Thoracic aorta (tissue), 2 donors: ENCODE data around the gene MT4. TPM values are rescaled to one million over a fixed set of nuclear protein-coding genes. Genes with fewer than 3 reads are reported as not detected.

Experiments used
- ATAC-seq: fragments of 150-250 bp; one replicate; pipeline ENCODE4 v1.8.0; 2017; ENCODE audit warnings: low read depth; ENCODE audit not compliant: insufficient number of reproducible peaks, low FRiP score
- DNase-seq: peaks from one replicate; pipeline ENCODE4 v3.0.0-alpha.2; 2020; ENCODE audit warnings: low spot score
- H3K27ac ChIP-seq, 2 donors: fragments of 200-600 bp; sonication (generic); 1 replicate in 1 of 2; 2 replicates in 1 of 2; pipeline ENCODE4 v1.5.1; 2016; ENCODE audit warnings: mild to moderate bottlenecking in 2 of 2, moderate library complexity in 2 of 2
- H3K27me3 ChIP-seq: fragments of 200-600 bp; sonication (generic); replicated peaks from 2 replicates; pipeline ENCODE4 v1.6.0; 2016; ENCODE audit warnings: mild to moderate bottlenecking; ENCODE audit not compliant: insufficient read depth
- H3K36me3 ChIP-seq: fragments of 200-600 bp; sonication (generic); one replicate; pipeline ENCODE4 v1.5.1; 2016
- H3K4me1 ChIP-seq, 2 donors: fragments of 200-600 bp; sonication (generic); 1 replicate in 1 of 2; 2 replicates in 1 of 2; pipeline versions ENCODE4 v1.5.1 to v1.6.0; 2016; ENCODE audit warnings: low read depth in 2 of 2, mild to moderate bottlenecking in 1 of 2; ENCODE audit not compliant: control insufficient read depth in 1 of 2
- H3K4me3 ChIP-seq: fragments of 200-600 bp; sonication (generic); 2 replicates; pipeline ENCODE4 v1.5.1; 2016; ENCODE audit warnings: mild to moderate bottlenecking
- H3K9me3 ChIP-seq: fragments of 200-600 bp; sonication (generic); 2 replicates; pipeline ENCODE4 v1.5.1; 2016
- CTCF ChIP-seq: fragments of 200-600 bp; sonication (generic); IDR thresholded peaks from one replicate; pipeline ENCODE4 v1.5.1; 2019; ENCODE audit warnings: antibody characterized with exemption
- total RNA-seq, 2 donors: library from RNA; depleted of rRNA; stranded (reverse); fragments of >200 nt; gene quantifications; one replicate each; pipeline versions ENCODE4 v1.1.0 to v1.2.3, GENCODE V29; 2016

MT4 gene
- total RNA-seq, 2 donors from 2014 or later, result not detected

DNA sequence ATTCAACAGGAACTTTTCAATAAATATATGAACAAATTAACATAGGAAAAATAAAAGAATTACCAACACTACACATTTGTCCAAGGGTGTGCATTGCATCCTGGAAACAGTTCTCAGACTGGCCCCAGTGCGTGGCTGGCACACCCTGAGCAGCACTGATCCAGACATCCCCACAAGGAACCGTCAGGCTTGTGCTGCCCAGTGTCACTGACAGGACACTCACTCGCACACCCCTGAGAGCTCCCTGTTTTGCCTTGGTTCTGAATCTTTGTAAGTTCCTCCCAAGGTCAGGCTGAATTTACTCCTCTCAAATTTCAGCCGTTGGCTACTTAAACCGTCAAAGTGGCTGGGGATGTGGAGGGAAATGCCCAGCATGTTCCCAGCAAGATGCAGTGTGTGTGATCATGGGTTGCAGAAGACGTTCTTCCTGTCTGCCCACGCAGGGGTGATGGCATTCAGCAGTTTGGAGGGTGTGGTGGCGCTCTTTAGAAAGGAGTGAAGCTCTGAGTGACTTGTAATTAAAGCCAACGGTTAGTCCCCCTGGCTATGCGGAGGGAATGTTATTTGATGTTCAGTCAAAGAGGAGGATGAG is 45.2 kb downstream of the MT4 start:
- no peaks in the 10 kb centered on the region for H3K36me3 ChIP-seq
- H3K4me1 ChIP-seq, result peaks cover 29 to 47% of the 10 kb centered on the region in 2 donors
- TF ChIP-seq CTCF, result no peak
- H3K27ac ChIP-seq, result peak overlapping the region; percentile 92 to 93
- H3K4me3 ChIP-seq, result peak overlapping the region; percentile 91
- H3K27me3 ChIP-seq, result no peaks in the 10 kb centered on the region
- no peak for DNase-seq
- no peak for ATAC-seq
- H3K9me3 ChIP-seq, result no peaks in the 10 kb centered on the region

DNA sequence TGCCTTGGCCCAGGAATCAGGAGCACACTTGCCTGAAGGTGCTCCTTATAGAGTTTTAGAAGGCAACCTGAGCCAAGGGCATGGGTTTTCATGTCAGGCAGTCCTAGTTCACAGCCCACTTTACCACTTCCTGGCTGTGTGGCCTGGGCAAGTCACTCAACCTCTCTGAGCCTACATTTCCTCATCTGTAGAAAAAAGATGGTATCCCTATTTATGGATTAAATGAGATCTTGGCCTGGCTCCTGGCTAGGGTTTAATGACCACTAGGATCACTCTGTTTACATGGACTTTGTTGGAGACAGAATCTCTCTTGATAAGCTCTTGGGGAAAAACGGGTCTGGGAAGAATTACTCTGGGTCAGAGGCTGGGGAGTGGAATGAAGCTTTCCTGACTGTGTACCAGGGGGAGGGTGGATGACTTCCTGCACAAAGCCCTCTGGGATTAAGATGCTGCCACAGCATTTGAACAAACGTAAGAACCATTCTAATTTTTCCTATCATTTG is 45.8 kb downstream of the MT4 start:
- no peaks in the 10 kb centered on the region for H3K36me3 ChIP-seq
- H3K9me3 ChIP-seq, result no peaks in the 10 kb centered on the region
- ATAC-seq, result no peak
- peak overlapping the region; percentile 92 to 93 for H3K27ac ChIP-seq
- no peak for TF ChIP-seq CTCF
- H3K27me3 ChIP-seq, result no peaks in the 10 kb centered on the region
- H3K4me1 ChIP-seq, result peaks cover 29 to 47% of the 10 kb centered on the region in 2 donors
- peak overlapping the region; percentile 91 for H3K4me3 ChIP-seq
- no peak for DNase-seq

DNA sequence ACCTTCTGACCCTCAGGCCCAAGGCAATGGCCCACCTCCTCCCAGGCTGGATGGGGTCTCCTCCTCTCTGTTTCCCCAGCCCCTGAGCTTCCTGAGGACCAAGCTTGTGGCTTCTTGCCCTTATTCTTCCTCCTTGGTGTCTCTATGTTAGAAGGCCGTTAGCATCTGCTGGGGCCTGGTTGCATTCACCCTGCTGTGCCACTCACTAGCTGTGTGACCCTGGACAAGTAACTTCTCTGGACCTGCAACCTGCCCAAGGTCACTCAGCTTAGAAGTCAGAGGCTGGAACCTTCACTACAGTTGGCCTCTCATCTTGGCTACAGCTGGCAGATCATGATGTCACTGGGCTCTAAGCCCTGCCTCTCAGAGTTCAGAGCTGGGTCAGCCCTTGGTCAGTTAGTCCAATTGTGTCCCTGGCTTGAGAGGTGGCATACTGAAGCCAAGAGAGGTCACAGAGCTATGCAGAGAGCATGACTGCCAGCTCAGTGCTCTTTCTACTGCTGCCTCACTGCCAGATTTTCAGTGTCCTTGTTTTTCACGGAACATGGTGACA is 46.5 kb downstream of the MT4 start:
- Histone ChIP-seq H3K27ac (peak overlapping the region; percentile 92 to 93), H3K4me3 (peak overlapping the region; percentile 16), H3K4me1 (peaks cover 29 to 44% of the 10 kb centered on the region in 2 donors), H3K27me3 (no peaks in the 10 kb centered on the region), H3K36me3 (no peaks in the 10 kb centered on the region), H3K9me3 (no peaks in the 10 kb centered on the region)
- no peak for TF ChIP-seq CTCF
- DNase-seq, result peak; percentile 59
- ATAC-seq, result peak; percentile 69

GRCh38 chr16:56613706-56614105 is 48.8 kb downstream of the MT4 start:
- TF ChIP-seq CTCF, result no peak
- no peak for DNase-seq
- Histone ChIP-seq H3K36me3 (no peaks in the 10 kb centered on the region), H3K4me1 (peaks cover 19 to 40% of the 10 kb centered on the region in 2 donors), H3K4me3 (no peak overlapping the region), H3K27ac (no peak overlapping the region), H3K27me3 (no peaks in the 10 kb centered on the region), H3K9me3 (no peaks in the 10 kb centered on the region)
- no peak for ATAC-seq

GRCh38 chr16:56614549-56614991 is 49.7 kb downstream of the MT4 start:
- Histone ChIP-seq H3K27me3 (no peaks in the 10 kb centered on the region), H3K36me3 (no peaks in the 10 kb centered on the region), H3K4me1 (peaks cover 19 to 40% of the 10 kb centered on the region in 2 donors), H3K27ac (no peak overlapping the region), H3K4me3 (no peak overlapping the region), H3K9me3 (no peaks in the 10 kb centered on the region)
- ATAC-seq, result no peak
- no peak for DNase-seq
- TF ChIP-seq CTCF, result no peak
